H1 (cell line): ENCODE results near the gene FGR. TPM values are rescaled to one million over a fixed set of nuclear protein-coding genes. Genes with fewer than 3 reads are reported as not detected.
A peak's percentile ranks its signal among the peaks of the same experiment; 100 is the strongest.

Source experiments
- CTCF ChIA-PET: fragments of 300-600 bp; sonication (Branson Sonifier 250); formaldehyde crosslinking; loops from one replicate; lab custom pipeline; 2021; ENCODE audit not compliant: partially characterized antibody; lab: Charles Lee
- POLR2A ChIA-PET: fragments of 300-600 bp; sonication (Branson Sonifier 250); formaldehyde crosslinking; loops from one replicate; lab custom pipeline; 2021; ENCODE audit warnings: inconsistent platforms; ENCODE audit not compliant: partially characterized antibody; lab: Charles Lee
- DNase-seq, 2 experiments: peaks; one replicate each; pipeline versions ENCODE4 v3.0.0 to v3.0.0-alpha.2; 2010 to 2022; ENCODE audit warnings: low spot score in 2 of 2, low read depth in 1 of 2, mixed read lengths in 1 of 2
- FAIRE-seq: peaks from 2 replicates; lab custom pipeline; 2011; peaks lifted over from hg19 to GRCh38; lab: Jason Lieb, UNC
- H2AFZ ChIP-seq: 2 replicates; pipeline ENCODE4 v1.8.1; 2012; ENCODE audit warnings: low read length, inconsistent platforms
- H2AK5ac ChIP-seq: 2 replicates; pipeline ENCODE4 v1.6.1; 2013; ENCODE audit warnings: low read depth, low read length
- H2BK120ac ChIP-seq: replicated peaks from 2 replicates; pipeline ENCODE3; 2013; ENCODE audit warnings: low read depth, low read length, inconsistent platforms
- H2BK12ac ChIP-seq: 2 replicates; pipeline ENCODE4 v1.6.1; 2013; ENCODE audit warnings: low read depth, low read length
- H2BK15ac ChIP-seq: 2 replicates; pipeline ENCODE4 v1.6.1; 2013; ENCODE audit warnings: low read length
- H2BK20ac ChIP-seq: 2 replicates; pipeline ENCODE4 v1.6.1; 2013; ENCODE audit warnings: low read length
- H2BK5ac ChIP-seq: 2 replicates; pipeline ENCODE4 v1.6.1; 2013; ENCODE audit warnings: low read depth, low read length
- H3K14ac ChIP-seq: 2 replicates; pipeline ENCODE4 v1.6.1; 2013; ENCODE audit warnings: inconsistent platforms; ENCODE audit not compliant: insufficient read length
- H3K18ac ChIP-seq: 2 replicates; pipeline ENCODE4 v1.6.1; 2013; ENCODE audit warnings: low read length; ENCODE audit errors: extremely low read depth
- H3K23ac ChIP-seq: 2 replicates; pipeline ENCODE4 v1.6.1; 2013; ENCODE audit warnings: inconsistent platforms; ENCODE audit not compliant: insufficient read length
- H3K23me2 ChIP-seq: 2 replicates; pipeline ENCODE4 v1.6.1; 2013; ENCODE audit warnings: low read depth, low read length
- H3K27ac ChIP-seq: 2 replicates; pipeline ENCODE4 v1.6.1; 2011; ENCODE audit warnings: low read depth, low read length, inconsistent platforms
- H3K27me3 ChIP-seq, 4 experiments: replicated peaks in 1 of 4; 1 replicate in 1 of 4; 2 replicates in 3 of 4; pipeline versions ENCODE4 v1.6.1 to v1.8.1; 2011 to 2013; ENCODE audit warnings: low read length in 3 of 4, mild to moderate bottlenecking in 3 of 4, inconsistent platforms in 2 of 4, mixed read lengths in 2 of 4, moderate library complexity in 1 of 4; ENCODE audit not compliant: control insufficient read depth in 3 of 4, insufficient read depth in 3 of 4; ENCODE audit errors: extremely low read depth in 1 of 4
- H3K36me3 ChIP-seq, 4 experiments: 2 replicates each; pipeline versions ENCODE4 v1.6.1 to v1.8.1; 2011 to 2013; ENCODE audit warnings: mild to moderate bottlenecking in 4 of 4, low read length in 3 of 4, moderate library complexity in 2 of 4, control low read depth in 1 of 4, inconsistent platforms in 1 of 4; ENCODE audit not compliant: insufficient read depth in 4 of 4, control insufficient read depth in 2 of 4
- H3K4ac ChIP-seq: replicated peaks from 2 replicates; pipeline ENCODE3; 2013; ENCODE audit warnings: low read length, low read depth, mixed read lengths, inconsistent platforms; ENCODE audit not compliant: insufficient read length
- H3K4me1 ChIP-seq, 4 experiments: replicated peaks in 1 of 4; 1 replicate in 1 of 4; 2 replicates in 3 of 4; pipeline versions ENCODE4 v1.6.1 to v1.8.1; 2011 to 2013; ENCODE audit warnings: low read length in 3 of 4, inconsistent platforms in 2 of 4, mixed read lengths in 1 of 4; ENCODE audit not compliant: insufficient read depth in 4 of 4, control insufficient read depth in 3 of 4
- H3K4me2 ChIP-seq, 2 experiments: 2 replicates each; pipeline versions ENCODE4 v1.6.1 to v1.8.1; 2011 to 2013; ENCODE audit warnings: low read depth in 2 of 2, low read length in 2 of 2, control low read depth in 1 of 2, inconsistent platforms in 1 of 2, mild to moderate bottlenecking in 1 of 2; ENCODE audit not compliant: insufficient read depth in 1 of 2
- H3K4me3 ChIP-seq, 4 experiments: fragments of 200-600, 300-600 bp in 1 of 4; sonication (generic), shearing (Covaris generic), sonication (Bioruptor Twin) in 1 of 4; 2 replicates each; pipeline versions ENCODE4 v1.5.1 to v1.8.1; 2011 to 2016; ENCODE audit warnings: low read length in 4 of 4, low read depth in 3 of 4, control low read depth in 2 of 4, inconsistent platforms in 2 of 4, mild to moderate bottlenecking in 2 of 4, mixed read lengths in 1 of 4, moderate library complexity in 1 of 4; ENCODE audit not compliant: insufficient read depth in 2 of 4; ENCODE audit errors: extremely low read depth in 1 of 4
- H3K56ac ChIP-seq: replicated peaks from 2 replicates; pipeline ENCODE3; 2013; ENCODE audit warnings: low read depth, mild to moderate bottlenecking, mixed read lengths, low read length, inconsistent platforms; ENCODE audit not compliant: insufficient read length
- H3K79me1 ChIP-seq: 2 replicates; pipeline ENCODE4 v1.6.1; 2013; ENCODE audit warnings: low read depth, low read length, control low read depth
- H3K79me2 ChIP-seq, 2 experiments: 2 replicates each; pipeline versions ENCODE4 v1.6.1 to v1.8.1; 2012 to 2013; ENCODE audit warnings: low read length in 2 of 2, mild to moderate bottlenecking in 2 of 2, inconsistent platforms in 1 of 2; ENCODE audit not compliant: insufficient read depth in 2 of 2, control insufficient read depth in 1 of 2
- H3K9ac ChIP-seq, 4 experiments: replicated peaks in 1 of 4; 1 replicate in 1 of 4; 2 replicates in 3 of 4; pipeline versions ENCODE4 v1.6.1 to v1.8.1; 2011 to 2013; ENCODE audit warnings: low read depth in 3 of 4, low read length in 3 of 4, control low read depth in 2 of 4, mild to moderate bottlenecking in 2 of 4, moderate library complexity in 2 of 4, inconsistent platforms in 1 of 4; ENCODE audit errors: extremely low read depth in 1 of 4
- H3K9me3 ChIP-seq, 2 experiments: 2 replicates each; pipeline versions ENCODE4 v1.6.1 to v1.8.1; 2012 to 2013; ENCODE audit warnings: mild to moderate bottlenecking in 2 of 2, moderate library complexity in 2 of 2, control low read depth in 1 of 2, inconsistent platforms in 1 of 2, low read depth in 1 of 2, low read length in 1 of 2, mixed read lengths in 1 of 2; ENCODE audit not compliant: insufficient read depth in 2 of 2
- H4K20me1 ChIP-seq, 2 experiments: replicated peaks in 1 of 2; 2 replicates each; pipeline versions ENCODE3 to v1.8.1; 2011 to 2013; ENCODE audit warnings: inconsistent platforms in 2 of 2, low read length in 2 of 2, mild to moderate bottlenecking in 1 of 2; ENCODE audit not compliant: insufficient read depth in 2 of 2, control insufficient read depth in 1 of 2
- H4K5ac ChIP-seq: 2 replicates; pipeline ENCODE4 v1.6.1; 2013; ENCODE audit warnings: low read length, low read depth, mixed read lengths, inconsistent platforms; ENCODE audit not compliant: insufficient read length
- H4K8ac ChIP-seq: 2 replicates; pipeline ENCODE4 v1.8.0; 2013; ENCODE audit warnings: mild to moderate bottlenecking, moderate library complexity, low read length, inconsistent platforms; ENCODE audit not compliant: insufficient read depth; ENCODE audit errors: extremely low read depth
- H4K91ac ChIP-seq: replicated peaks from 2 replicates; pipeline ENCODE3; 2013; ENCODE audit warnings: low read length, mixed read lengths, inconsistent platforms; ENCODE audit not compliant: insufficient read length
- ASH2L ChIP-seq: fragments of 200-600, 300-600 bp; sonication (generic); IDR thresholded peaks from one replicate; pipeline ENCODE4 v1.7.1; 2017; ENCODE audit warnings: low read length
- CREB1 ChIP-seq: IDR thresholded peaks from 2 replicates; pipeline ENCODE4 v1.6.1; 2012; ENCODE audit warnings: inconsistent platforms
- CTBP2 ChIP-seq: IDR thresholded peaks from 2 replicates; pipeline ENCODE4 v1.7.0; 2011; ENCODE audit warnings: borderline replicate concordance, mild to moderate bottlenecking, moderate library complexity, mixed read lengths, low read length; ENCODE audit not compliant: insufficient read depth, insufficient read length
- FOSL1 ChIP-seq: IDR thresholded peaks from 2 replicates; pipeline ENCODE4 v1.6.1; 2011; ENCODE audit warnings: mild to moderate bottlenecking, low read depth, low read length, moderate library complexity; ENCODE audit not compliant: insufficient read depth
- POU5F1 ChIP-seq: IDR thresholded peaks from 2 replicates; pipeline ENCODE4 v1.6.1; 2011; ENCODE audit warnings: low read depth, mild to moderate bottlenecking, low read length, moderate library complexity
- RAD21 ChIP-seq, 2 experiments: IDR thresholded peaks in 1 of 2; conservative IDR thresholded peaks in 1 of 2; 2 replicates each; pipeline ENCODE4 v1.6.1; 2011; ENCODE audit warnings: low read depth in 2 of 2, low read length in 2 of 2, improper control_type of control experiment in 1 of 2, inconsistent platforms in 1 of 2, mild to moderate bottlenecking in 1 of 2, moderate library complexity in 1 of 2
- SIN3A ChIP-seq, 2 experiments: IDR thresholded peaks in 1 of 2; conservative IDR thresholded peaks in 1 of 2; 2 replicates each; pipeline ENCODE4 v1.6.1; 2011 to 2012; ENCODE audit warnings: low read length in 2 of 2, improper control_type of control experiment in 1 of 2, low read depth in 1 of 2, mild to moderate bottlenecking in 1 of 2
- WGBS, 2 experiments: shearing (Covaris generic) in 1 of 2; methylation state at CpG; one replicate each; pipeline versions ENCODE4 v1.1.6 to v1.1.7; 2013 to 2015; ENCODE audit warnings: low lambda C conversion rate in 2 of 2, mixed read lengths in 2 of 2, inconsistent platforms in 1 of 2, low coverage in 1 of 2, missing lambda C conversion rate in 1 of 2; ENCODE audit not compliant: insufficient replicate concordance in 2 of 2, insufficient coverage in 1 of 2, insufficient read length in 1 of 2; ENCODE audit errors: extremely low coverage in 1 of 2, missing lambda C conversion rate in 1 of 2; 5-methylcytosine and 5-hydroxymethylcytosine counted together
- polyA plus RNA-seq, 7 experiments: library from polyadenylated mRNA; depleted of rRNA in 3 of 7; stranded (reverse) in 5 of 7; unstranded in 2 of 7; fragments of >200 nt in 5 of 7; fragments of 200-250 nt in 2 of 7; gene quantifications; 1 replicate in 5 of 7; 2 replicates in 1 of 7; 4 replicates in 1 of 7; pipeline versions ENCODE4 v1.2.1 to v1.2.3, GENCODE V29; 2011 to 2013; ENCODE audit warnings: missing spikeins in 2 of 7, mixed read lengths in 2 of 7
- total RNA-seq: library from RNA; stranded (reverse); fragmentation: NEBNext Ultra II Directional; extraction: Animal tissue kit (Norgen Biotek cat#: 25700); gene quantifications from 2 replicates; pipeline ENCODE4 v1.2.1, GENCODE V29; 2021

Gene FGR
- total and polyA plus RNA-seq, 2 of the 8 experiments (the other 6 are each of a cell fraction or from before 2014, with no cell fraction given) = 0.22 to 0.95 TPM

DNA sequence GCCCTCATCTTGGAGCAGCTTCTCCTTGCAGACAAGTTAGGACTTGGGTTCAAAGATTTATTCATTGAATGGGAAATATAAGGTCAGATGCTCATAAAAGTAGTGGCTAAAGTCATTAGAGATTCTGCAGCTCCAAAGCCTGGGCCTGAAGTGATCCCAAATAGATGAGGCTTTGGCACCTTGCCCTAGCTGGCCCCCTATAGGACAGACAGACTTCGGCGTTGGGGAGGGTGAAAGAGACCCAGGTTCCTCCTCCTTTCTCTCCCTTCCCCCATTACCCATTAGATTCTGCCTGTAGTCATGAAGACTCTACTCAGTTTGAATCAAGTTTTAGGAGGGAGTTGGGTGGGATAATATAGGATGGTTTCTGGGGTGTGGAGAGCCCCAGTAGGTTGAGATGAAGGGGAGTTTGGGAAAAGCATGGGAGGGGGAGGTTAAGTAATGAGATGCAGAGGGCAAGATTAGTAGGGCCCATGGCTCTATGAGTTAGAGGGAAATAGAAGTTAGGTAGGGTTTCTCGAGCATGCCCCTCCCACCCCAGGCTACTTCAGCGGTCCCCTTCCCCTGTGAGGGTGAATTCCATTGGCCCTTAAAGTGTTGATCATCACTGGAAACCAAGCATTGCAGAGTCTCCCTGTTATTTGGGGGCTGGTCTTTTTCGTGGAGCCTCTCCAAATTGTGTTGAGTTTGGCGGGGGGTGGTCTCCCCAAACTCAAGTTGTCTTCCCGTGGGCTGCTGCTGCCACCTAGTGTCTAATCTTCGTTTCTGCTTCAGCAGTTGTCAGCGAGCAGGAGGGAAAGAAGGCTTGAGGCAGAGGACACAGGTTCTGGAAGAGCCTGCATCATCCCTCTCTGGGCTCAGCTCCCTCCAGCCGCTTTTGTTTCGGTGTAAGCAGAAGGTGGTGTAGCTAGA, 28.9 kb downstream of the FGR start:
- Histone ChIP-seq H3K23me2 (peaks cover 8% of the 10 kb centered on the region), H3K4me3 (peak overlapping the region in 1 of 4 experiments; percentile 37; a peak in 3 of 8 replicates), H3K9me3 (no peaks in the 10 kb centered on the region), H4K5ac (no peak overlapping the region), H3K27me3 (no peaks in the 10 kb centered on the region), H4K20me1 (peaks cover 6 to 11% of the 10 kb centered on the region in 2 experiments), H3K56ac (no peak overlapping the region), H3K18ac (no peak overlapping the region; the same call in 1 of the 2 replicates), H3K14ac (no peak overlapping the region), H2AFZ (no peak overlapping the region), H3K4ac (no peak overlapping the region), H3K4me2 (peak overlapping the region in 1 of 2 experiments; percentile 57), H3K23ac (no peak overlapping the region), H3K79me1 (peaks cover 3% of the 10 kb centered on the region; the same call in 1 of the 2 replicates), H2BK120ac (no peak overlapping the region), H3K27ac (no peak overlapping the region), H3K4me1 (peaks cover 20 to 39% (median 28%) of the 10 kb centered on the region in 4 experiments), H2BK5ac (no peak overlapping the region; the same call in 1 of the 2 replicates), H4K91ac (peak overlapping the region; percentile 58), H4K8ac (no peak overlapping the region), H2AK5ac (0 out of 2 replicates have a peak overlapping the region, but pooled peaks have one; percentile 75), H2BK20ac (peak overlapping the region; percentile 57; the same call in 1 of the 2 replicates), H2BK15ac (no peak overlapping the region; the same call in 1 of the 2 replicates), H3K79me2 (peaks cover 0 to 15% of the 10 kb centered on the region in 2 experiments; a peak in 3 of 4 replicates), H3K9ac (no peak overlapping the region), H3K36me3 (no peaks in the 10 kb centered on the region), H2BK12ac (no peak overlapping the region; the same call in 1 of the 2 replicates)
- CTCF ChIA-PET = interaction anchor here (0.5 to 37.8 kb wide), 61 partner anchors 10 to 597 kb away, joined by 3 to 1807 read pairs (median 6); partner anchors contain the start of genes FAM76A, GPR3, IFI6 and MAP3K6
- POLR2A ChIA-PET = interaction anchor here (0.8 to 6.4 kb wide), 19 partner anchors 9 to 255 kb away, joined by 3 to 97 read pairs (median 4); no protein-coding TSS in a partner anchor
- 7% methylated on average over 11 of the region's 11 CpGs; no CpG with 5 or more reads in 1 of the 2 experiments for WGBS, 2 experiments
- DNase-seq (peak in 1 of 2 experiments; percentile 86), FAIRE-seq (peak; percentile 88)
- TF ChIP-seq CTBP2 (no peak), POU5F1 (no peak), SIN3A (conservative IDR thresholded peaks at IDR 0.05 in 1 of 2, IDR thresholded peaks at IDR 0.05 in 1 of 2; ENCODE audit: low read depth in 1 of 2, low read length in 2 of 2) (peak in 1 of 2 experiments; percentile 79; a peak in 2 of 4 replicates), RAD21 (IDR thresholded peaks at IDR 0.05 in 1 of 2, conservative IDR thresholded peaks at IDR 0.05 in 1 of 2; ENCODE audit: low read depth in 2 of 2, low read length in 2 of 2) (peak; percentile 98 to 99), CREB1 (peak; percentile 50), FOSL1 (no peak), ASH2L (peak; percentile 51)
